GM23248 (cell line): Measurements from ENCODE around the gene BDH1.

Source experiments
- EZH2 ChIP-seq: fragments of 200-600 bp; sonication (generic); IDR thresholded peaks from 2 replicates; pipeline ENCODE4 v1.6.1; 2018; ENCODE audit warnings: antibody characterized with exemption, mild to moderate bottlenecking; ENCODE audit not compliant: insufficient read depth, poor library complexity, severe bottlenecking
- EZH2phosphoT487 ChIP-seq: fragments of 200-600 bp; sonication (generic); IDR thresholded peaks from 2 replicates; pipeline ENCODE4 v1.6.1; 2018; ENCODE audit warnings: antibody characterized with exemption, moderate library complexity, mild to moderate bottlenecking, low read depth; ENCODE audit not compliant: insufficient read depth

- TF ChIP-seq EZH2, result no peak
- no peak for TF ChIP-seq EZH2phosphoT487
Measured at GRCh38 chr3:197478746-197479668, 76.8 kb downstream of the BDH1 start.
